HepG2 (cell line): ENCODE data around the gene SIGLEC8. TPM values are rescaled to one million over a fixed set of nuclear protein-coding genes. Genes with fewer than 3 reads are reported as not detected.

Experiments used
- BRCA1 ChIP-seq: sonication (generic); formaldehyde crosslinking; IDR thresholded peaks from 2 replicates; pipeline ENCODE4 v1.4.0; 2020; ENCODE audit warnings: missing genetic modification reagents
- KDM5A ChIP-seq: fragments of 200-600 bp; sonication (generic); IDR thresholded peaks from 2 replicates; pipeline ENCODE4 v1.7.0; 2018; ENCODE audit warnings: antibody characterized with exemption, mild to moderate bottlenecking, low read length, borderline replicate concordance
- KLF6 ChIP-seq: IDR thresholded peaks from 2 replicates; pipeline ENCODE4 v1.8.0; 2016; ENCODE audit warnings: missing biosample characterization, missing genetic modification reagents
- SIN3A ChIP-seq: IDR thresholded peaks from 2 replicates; pipeline ENCODE4 v1.6.1; 2011; ENCODE audit warnings: low read depth, mild to moderate bottlenecking, control low read depth, low read length, borderline replicate concordance
- SIX1 ChIP-seq: sonication (generic); formaldehyde crosslinking; IDR thresholded peaks from 2 replicates; pipeline ENCODE4 v1.4.0; 2020; ENCODE audit warnings: missing genetic modification reagents, borderline replicate concordance
- SOX13 ChIP-seq, 3 experiments: fragments of 450-650 bp in 1 of 3; sonication (generic) in 1 of 3; formaldehyde crosslinking in 1 of 3; IDR thresholded peaks in 2 of 3; conservative IDR thresholded peaks in 1 of 3; 2 replicates each; pipeline versions ENCODE4 v1.5.0 to v1.6.1; 2016 to 2020; ENCODE audit warnings: antibody characterized with exemption in 1 of 3, mild to moderate bottlenecking in 1 of 3, missing compliant biosample characterization in 1 of 3, missing genetic modification reagents in 1 of 3, moderate library complexity in 1 of 3
- ZNF124 ChIP-seq: sonication (generic); formaldehyde crosslinking; IDR thresholded peaks from 2 replicates; pipeline ENCODE4 v1.4.0; 2020; ENCODE audit warnings: missing genetic modification reagents
- ZNF205 ChIP-seq: IDR thresholded peaks from 2 replicates; pipeline ENCODE4 v1.6.1; 2018; ENCODE audit warnings: missing biosample characterization, missing genetic modification reagents
- ZNF224 ChIP-seq: sonication (generic); formaldehyde crosslinking; IDR thresholded peaks from 2 replicates; pipeline ENCODE4 v1.5.0; 2020; ENCODE audit warnings: mild to moderate bottlenecking, missing genetic modification reagents
- ZNF225 ChIP-seq: sonication (generic); formaldehyde crosslinking; IDR thresholded peaks from 2 replicates; pipeline ENCODE4 v1.4.0; 2020; ENCODE audit warnings: mild to moderate bottlenecking, missing genetic modification reagents
- ZNF292 ChIP-seq: sonication (generic); formaldehyde crosslinking; IDR thresholded peaks from 2 replicates; pipeline ENCODE4 v1.8.1; 2022; ENCODE audit warnings: mild to moderate bottlenecking, low read depth, missing genetic modification reagents, borderline replicate concordance
- ZNF430 ChIP-seq: sonication (generic); formaldehyde crosslinking; IDR thresholded peaks from 2 replicates; pipeline ENCODE4 v1.9.0; 2021; ENCODE audit warnings: mild to moderate bottlenecking, missing genetic modification reagents
- polyA plus RNA-seq, 8 experiments: library from polyadenylated mRNA; depleted of rRNA in 3 of 8; stranded (reverse) in 7 of 8; unstranded in 1 of 8; fragments of >200 nt; fragmentation: Illumina TruSeq in 4 of 8; extraction: Trizol in 4 of 8; gene quantifications; 2 replicates each; pipeline versions ENCODE4 v1.2.1 to v1.2.3, GENCODE V29; 2011 to 2016; ENCODE audit warnings: low read depth in 4 of 8, missing spikeins in 1 of 8, mixed read lengths in 1 of 8; ENCODE audit not compliant: insufficient read depth in 1 of 8
- total RNA-seq, 5 experiments: library from RNA; depleted of rRNA; stranded (reverse); fragments of >200 nt; fragmentation: Illumina TruSeq; extraction: Trizol; gene quantifications; 2 replicates each; pipeline ENCODE4 v1.2.3, GENCODE V29; 2016; ENCODE audit warnings: low read depth in 1 of 5
- TF ChIP-seq, protein P1 (sequence below): sonication (generic); formaldehyde crosslinking; IDR thresholded peaks from 2 replicates; pipeline ENCODE4 v1.4.0; 2020; ENCODE audit warnings: missing genetic modification reagents
- TF ChIP-seq, protein P2 (sequence below): sonication (generic); formaldehyde crosslinking; IDR thresholded peaks from 2 replicates; pipeline ENCODE4 v1.4.0; 2020; ENCODE audit warnings: mild to moderate bottlenecking, missing genetic modification reagents, borderline replicate concordance
- TF ChIP-seq, protein P3 (sequence below): sonication (generic); IDR thresholded peaks from 2 replicates; pipeline ENCODE4 v1.6.1; 2016; ENCODE audit warnings: low read depth, borderline replicate concordance
- TF ChIP-seq, protein P4 (sequence below): sonication (generic); formaldehyde crosslinking; conservative IDR thresholded peaks from 2 replicates; pipeline ENCODE4 v1.4.0; 2020; ENCODE audit warnings: mild to moderate bottlenecking, missing genetic modification reagents, moderate library complexity
- TF ChIP-seq, protein P5 (sequence below): sonication (generic); formaldehyde crosslinking; IDR thresholded peaks from 2 replicates; pipeline ENCODE4 v1.4.0; 2020; ENCODE audit warnings: mild to moderate bottlenecking, missing genetic modification reagents
- TF ChIP-seq, protein P6 (sequence below): sonication (generic); formaldehyde crosslinking; IDR thresholded peaks from 2 replicates; pipeline ENCODE4 v1.8.0; 2022; ENCODE audit warnings: missing genetic modification reagents, mild to moderate bottlenecking, inconsistent platforms, borderline replicate concordance

SIGLEC8 gene
- total and polyA plus RNA-seq, 2 of the 13 experiments (the other 11 are each of a cell fraction or from before 2014, with no cell fraction given): not detected

DNA sequence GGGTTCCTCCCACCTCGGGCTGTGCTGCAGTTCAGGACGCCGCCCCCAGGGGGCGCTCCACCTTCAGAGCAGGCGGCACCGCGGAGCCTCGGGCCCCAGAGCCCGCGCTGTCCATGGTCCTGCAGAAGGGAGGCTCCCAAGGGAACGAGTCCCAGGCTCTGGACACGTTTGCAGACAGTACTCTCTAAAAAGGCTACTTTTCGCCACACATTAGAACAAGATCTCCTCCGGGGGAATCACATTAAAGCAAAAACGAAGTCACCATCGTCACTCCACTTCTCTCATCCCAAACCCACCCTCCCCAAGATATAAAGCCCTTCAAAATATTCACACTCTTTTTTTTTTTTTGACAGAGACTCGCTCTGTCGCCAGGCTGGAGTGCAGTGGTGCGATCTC lies 36.2 kb downstream of the SIGLEC8 start (continued):
- peak; percentile 98 for TF ChIP-seq ZNF225
- no peak for TF ChIP-seq KDM5A
- TF ChIP-seq ZNF292: no peak
- TF ChIP-seq, protein P1, sequence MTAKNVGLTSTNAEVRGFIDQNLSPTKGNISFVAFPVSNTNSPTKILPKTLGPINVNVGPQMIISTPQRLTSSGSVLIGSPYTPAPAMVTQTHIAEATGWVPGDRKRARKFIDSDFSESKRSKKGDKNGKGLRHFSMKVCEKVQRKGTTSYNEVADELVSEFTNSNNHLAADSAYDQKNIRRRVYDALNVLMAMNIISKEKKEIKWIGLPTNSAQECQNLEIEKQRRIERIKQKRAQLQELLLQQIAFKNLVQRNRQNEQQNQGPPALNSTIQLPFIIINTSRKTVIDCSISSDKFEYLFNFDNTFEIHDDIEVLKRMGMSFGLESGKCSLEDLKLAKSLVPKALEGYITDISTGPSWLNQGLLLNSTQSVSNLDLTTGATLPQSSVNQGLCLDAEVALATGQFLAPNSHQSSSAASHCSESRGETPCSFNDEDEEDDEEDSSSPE (CRISPR knock-in tag): peak; percentile 67
- peak; percentile 99 for TF ChIP-seq BRCA1 (CRISPR knock-in tag)
- TF ChIP-seq ZNF124 (CRISPR knock-in tag): peak; percentile 99
- TF ChIP-seq ZNF224 (CRISPR knock-in tag): 0 out of 2 replicates have a peak, but pooled peaks have one; percentile 51
- TF ChIP-seq, protein P2, sequence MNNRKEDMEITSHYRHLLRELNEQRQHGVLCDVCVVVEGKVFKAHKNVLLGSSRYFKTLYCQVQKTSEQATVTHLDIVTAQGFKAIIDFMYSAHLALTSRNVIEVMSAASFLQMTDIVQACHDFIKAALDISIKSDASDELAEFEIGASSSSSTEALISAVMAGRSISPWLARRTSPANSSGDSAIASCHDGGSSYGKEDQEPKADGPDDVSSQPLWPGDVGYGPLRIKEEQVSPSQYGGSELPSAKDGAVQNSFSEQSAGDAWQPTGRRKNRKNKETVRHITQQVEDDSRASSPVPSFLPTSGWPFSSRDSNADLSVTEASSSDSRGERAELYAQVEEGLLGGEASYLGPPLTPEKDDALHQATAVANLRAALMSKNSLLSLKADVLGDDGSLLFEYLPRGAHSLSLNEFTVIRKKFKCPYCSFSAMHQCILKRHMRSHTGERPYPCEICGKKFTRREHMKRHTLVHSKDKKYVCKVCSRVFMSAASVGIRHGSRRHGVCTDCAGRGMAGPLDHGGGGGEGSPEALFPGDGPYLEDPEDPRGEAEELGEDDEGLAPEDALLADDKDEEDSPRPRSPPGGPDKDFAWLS (CRISPR knock-in tag): no peak
- no peak for TF ChIP-seq SIX1 (CRISPR knock-in tag)
- TF ChIP-seq ZNF205 (CRISPR knock-in tag): peak; percentile 94
- TF ChIP-seq, protein P3, sequence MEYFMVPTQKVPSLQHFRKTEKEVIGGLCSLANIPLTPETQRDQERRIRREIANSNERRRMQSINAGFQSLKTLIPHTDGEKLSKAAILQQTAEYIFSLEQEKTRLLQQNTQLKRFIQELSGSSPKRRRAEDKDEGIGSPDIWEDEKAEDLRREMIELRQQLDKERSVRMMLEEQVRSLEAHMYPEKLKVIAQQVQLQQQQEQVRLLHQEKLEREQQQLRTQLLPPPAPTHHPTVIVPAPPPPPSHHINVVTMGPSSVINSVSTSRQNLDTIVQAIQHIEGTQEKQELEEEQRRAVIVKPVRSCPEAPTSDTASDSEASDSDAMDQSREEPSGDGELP: no peak
- TF ChIP-seq, protein P4, sequence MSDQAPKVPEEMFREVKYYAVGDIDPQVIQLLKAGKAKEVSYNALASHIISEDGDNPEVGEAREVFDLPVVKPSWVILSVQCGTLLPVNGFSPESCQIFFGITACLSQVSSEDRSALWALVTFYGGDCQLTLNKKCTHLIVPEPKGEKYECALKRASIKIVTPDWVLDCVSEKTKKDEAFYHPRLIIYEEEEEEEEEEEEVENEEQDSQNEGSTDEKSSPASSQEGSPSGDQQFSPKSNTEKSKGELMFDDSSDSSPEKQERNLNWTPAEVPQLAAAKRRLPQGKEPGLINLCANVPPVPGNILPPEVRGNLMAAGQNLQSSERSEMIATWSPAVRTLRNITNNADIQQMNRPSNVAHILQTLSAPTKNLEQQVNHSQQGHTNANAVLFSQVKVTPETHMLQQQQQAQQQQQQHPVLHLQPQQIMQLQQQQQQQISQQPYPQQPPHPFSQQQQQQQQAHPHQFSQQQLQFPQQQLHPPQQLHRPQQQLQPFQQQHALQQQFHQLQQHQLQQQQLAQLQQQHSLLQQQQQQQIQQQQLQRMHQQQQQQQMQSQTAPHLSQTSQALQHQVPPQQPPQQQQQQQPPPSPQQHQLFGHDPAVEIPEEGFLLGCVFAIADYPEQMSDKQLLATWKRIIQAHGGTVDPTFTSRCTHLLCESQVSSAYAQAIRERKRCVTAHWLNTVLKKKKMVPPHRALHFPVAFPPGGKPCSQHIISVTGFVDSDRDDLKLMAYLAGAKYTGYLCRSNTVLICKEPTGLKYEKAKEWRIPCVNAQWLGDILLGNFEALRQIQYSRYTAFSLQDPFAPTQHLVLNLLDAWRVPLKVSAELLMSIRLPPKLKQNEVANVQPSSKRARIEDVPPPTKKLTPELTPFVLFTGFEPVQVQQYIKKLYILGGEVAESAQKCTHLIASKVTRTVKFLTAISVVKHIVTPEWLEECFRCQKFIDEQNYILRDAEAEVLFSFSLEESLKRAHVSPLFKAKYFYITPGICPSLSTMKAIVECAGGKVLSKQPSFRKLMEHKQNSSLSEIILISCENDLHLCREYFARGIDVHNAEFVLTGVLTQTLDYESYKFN (CRISPR knock-in tag): peak; percentile 45; the same call in 1 of the 2 replicates
- peak; percentile 100 for TF ChIP-seq KLF6 (CRISPR knock-in tag)
- TF ChIP-seq SIN3A: peak; percentile 76; the same call in 1 of the 2 replicates
- TF ChIP-seq SOX13 (IDR thresholded peaks at IDR 0.05): no peak
- peak in 1 of 2 experiments; percentile 78; a peak in 2 of 4 replicates for TF ChIP-seq SOX13 (CRISPR knock-in tag; conservative IDR thresholded peaks at IDR 0.05 in 1 of 2, IDR thresholded peaks at IDR 0.05 in 1 of 2)
- TF ChIP-seq ZNF430: peak; percentile 99
- TF ChIP-seq, protein P5, sequence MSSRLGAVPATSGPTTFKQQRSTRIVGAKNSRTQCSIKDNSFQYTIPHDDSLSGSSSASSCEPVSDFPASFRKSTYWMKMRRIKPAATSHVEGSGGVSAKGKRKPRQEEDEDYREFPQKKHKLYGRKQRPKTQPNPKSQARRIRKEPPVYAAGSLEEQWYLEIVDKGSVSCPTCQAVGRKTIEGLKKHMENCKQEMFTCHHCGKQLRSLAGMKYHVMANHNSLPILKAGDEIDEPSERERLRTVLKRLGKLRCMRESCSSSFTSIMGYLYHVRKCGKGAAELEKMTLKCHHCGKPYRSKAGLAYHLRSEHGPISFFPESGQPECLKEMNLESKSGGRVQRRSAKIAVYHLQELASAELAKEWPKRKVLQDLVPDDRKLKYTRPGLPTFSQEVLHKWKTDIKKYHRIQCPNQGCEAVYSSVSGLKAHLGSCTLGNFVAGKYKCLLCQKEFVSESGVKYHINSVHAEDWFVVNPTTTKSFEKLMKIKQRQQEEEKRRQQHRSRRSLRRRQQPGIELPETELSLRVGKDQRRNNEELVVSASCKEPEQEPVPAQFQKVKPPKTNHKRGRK (CRISPR knock-in tag): 0 out of 2 replicates have a peak, but pooled peaks have one; percentile 34
- TF ChIP-seq, protein P6, sequence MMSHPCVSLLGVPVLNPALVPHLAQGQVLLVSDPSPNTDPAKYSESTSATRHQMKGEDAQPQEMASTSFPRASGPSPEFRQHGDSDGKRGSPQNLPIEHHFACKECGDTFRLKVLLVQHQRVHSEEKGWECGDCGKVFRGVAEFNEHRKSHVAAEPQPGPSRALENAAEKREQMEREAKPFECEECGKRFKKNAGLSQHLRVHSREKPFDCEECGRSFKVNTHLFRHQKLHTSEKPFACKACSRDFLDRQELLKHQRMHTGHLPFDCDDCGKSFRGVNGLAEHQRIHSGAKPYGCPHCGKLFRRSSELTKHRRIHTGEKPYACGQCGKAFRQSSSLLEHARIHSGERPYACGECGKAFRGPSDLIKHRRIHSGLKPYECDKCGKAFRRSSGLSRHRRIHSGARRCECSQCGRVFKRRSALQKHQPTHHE: peak; percentile 91
